HG03439 (cell line): ENCODE data around the gene TMEM179.
"Not testable (repeated sequence)": the region's sequence is repeated elsewhere in the genome, so short reads cannot be mapped to it uniquely, and the experiment has no call there.

Experiments used
- ATAC-seq: cut with Tn5 transposase; IDR thresholded peaks from one replicate; pipeline ENCODE4 v1.9.1; 2021; ENCODE audit warnings: mild to moderate bottlenecking, moderate library complexity; ENCODE audit not compliant: unreplicated experiment

Gene TMEM179

GRCh38 chr14:104604458-104605449 lies at the start of gene TMEM179:
TSS of gene TMEM179 (minus strand) at chr14:104604772. CDS start at chr14:104604741, 31 bp downstream.
- ATAC-seq: no peak

DNA sequence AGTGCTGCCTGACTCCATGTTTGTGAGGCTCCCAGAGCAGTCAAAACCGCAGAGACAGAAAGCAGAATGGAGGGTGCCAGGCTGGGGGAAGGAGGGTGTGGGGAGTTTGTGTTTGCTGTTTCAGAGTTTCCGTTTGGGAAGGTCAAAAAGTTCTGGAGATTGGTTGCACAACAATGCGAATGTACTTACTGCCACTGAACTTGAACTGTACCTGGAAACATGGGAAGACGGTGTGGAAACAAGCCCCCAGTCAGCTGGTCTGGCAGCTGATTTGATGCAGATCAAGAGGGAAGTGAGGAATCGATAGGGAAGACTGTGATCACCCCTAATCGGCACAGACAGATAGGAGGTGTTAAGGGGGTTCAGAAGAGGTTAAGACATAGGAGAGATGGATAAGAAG lies 49.5 kb upstream of the TMEM179 start:
- ATAC-seq: no peak

DNA sequence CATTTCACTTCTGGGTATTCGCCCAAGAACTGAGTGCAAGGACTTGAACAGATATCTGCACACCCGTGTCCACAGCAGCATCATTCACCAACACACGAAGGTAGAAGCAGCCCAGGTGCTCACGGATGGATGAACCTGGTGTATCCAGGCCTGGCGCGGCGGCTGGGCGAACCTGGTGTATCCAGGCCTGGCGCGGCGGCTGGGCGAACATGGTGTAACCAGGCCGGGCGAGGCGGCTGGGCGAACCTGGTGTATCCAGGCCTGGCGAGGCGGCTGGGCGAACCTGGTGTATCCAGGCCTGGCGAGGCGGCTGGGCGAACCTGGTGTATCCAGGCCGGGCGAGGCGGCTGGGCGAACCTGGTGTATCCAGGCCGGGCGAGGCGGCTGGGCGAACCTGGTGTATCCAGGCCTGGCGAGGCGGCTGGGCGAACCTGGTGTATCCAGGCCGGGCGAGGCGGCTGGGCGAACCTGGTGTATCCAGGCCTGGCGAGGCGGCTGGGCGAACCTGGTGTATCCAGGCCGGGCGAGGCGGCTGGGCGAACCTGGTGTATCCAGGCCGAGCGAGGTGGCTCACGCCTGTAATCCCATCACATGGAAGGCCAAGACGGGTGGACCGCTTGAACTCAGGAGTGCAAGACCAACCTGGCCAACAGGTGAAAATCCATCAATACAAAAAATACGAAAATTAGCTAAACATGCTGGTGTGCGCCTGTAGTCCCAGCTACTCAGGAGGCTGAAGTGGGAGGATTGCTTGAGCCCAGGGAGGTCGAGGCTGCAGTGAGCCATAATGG lies 48.8 kb upstream of the TMEM179 start:
- ATAC-seq: not testable (repeated sequence)

DNA sequence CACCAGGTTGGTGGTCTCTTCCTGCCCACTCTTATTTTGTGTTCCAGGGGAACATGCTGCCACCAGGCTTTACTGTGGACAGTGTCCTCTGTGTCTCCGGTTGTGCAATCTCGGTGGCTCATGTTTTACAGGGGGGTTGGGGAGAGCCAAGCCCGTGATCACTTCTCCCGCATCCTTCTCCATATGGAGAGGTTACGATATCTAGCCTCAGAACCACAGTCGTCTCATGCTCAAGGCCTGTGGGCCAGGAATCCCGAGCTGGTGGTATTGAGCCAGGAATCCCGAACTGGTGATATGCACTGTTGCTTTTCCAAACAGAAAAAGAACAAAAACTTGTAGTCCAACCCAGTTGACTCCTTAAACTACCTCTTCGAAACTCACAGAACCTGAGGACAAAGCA lies 47.8 kb upstream of the TMEM179 start:
- ATAC-seq: no peak

DNA sequence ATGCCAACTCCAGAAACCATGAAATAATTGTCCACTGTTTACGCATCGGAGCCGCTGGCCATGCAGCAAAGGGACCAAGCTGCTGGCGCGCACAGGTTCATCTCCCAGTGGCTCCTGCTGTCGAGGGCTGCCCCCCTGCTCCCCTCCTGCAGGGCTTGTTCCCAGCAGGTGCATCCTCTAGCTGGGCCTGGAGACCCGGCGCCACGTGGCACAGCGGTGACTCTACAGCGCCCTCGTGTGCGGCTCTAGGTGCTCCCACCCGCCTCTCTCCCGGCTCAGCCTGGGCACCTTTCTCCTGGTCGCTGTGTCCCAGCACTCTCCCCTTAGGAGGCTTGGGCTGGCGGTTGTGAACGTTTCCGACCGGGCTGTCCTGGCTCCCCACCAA lies 47.3 kb upstream of the TMEM179 start:
- ATAC-seq: no peak

DNA sequence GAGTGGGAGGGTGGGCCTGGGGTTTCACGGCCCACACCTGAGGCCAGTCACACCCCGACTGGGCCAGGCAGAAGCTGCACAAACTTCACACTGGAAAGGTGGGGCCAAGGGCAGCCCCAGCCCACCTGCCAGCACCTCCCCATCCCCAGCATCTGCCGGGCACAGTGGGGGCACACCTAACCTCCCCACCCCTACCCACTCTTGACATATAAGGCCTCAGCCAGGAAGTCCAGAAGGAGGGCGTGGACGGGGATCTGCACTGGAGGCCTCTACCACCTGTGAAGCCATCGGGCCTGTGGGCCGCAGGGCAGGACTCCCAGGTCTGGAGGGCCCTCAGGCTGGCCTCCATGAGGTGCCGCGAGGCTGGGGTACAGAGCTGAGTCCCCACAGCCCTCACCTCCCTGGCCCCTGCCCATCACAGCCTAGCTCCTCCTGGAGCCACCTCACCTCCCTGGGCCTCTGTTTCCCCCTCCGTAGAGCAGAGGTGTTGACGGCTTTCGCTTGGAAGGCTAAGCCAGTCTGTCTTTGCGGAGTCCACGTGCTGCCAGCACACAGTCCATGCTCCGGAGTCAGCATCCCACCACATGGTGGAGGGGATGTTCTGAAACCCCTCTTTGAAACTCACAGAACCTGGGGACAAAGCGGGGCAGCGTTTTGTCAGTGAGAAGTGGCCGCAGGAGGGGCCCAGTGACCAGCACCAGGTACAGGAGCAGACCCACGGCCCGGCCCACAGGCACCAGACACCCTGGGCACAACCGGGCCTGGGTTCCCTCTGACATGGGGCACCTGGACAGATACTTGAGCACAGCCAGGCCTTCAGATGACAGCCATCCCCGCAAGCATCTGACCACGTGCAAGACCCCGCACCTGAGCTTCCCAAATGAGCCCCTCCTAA lies 46.7 kb upstream of the TMEM179 start:
- ATAC-seq: no peak

GRCh38 chr14:104650057-104650980 lies 45.7 kb upstream of the TMEM179 start:
- no peak for ATAC-seq

DNA sequence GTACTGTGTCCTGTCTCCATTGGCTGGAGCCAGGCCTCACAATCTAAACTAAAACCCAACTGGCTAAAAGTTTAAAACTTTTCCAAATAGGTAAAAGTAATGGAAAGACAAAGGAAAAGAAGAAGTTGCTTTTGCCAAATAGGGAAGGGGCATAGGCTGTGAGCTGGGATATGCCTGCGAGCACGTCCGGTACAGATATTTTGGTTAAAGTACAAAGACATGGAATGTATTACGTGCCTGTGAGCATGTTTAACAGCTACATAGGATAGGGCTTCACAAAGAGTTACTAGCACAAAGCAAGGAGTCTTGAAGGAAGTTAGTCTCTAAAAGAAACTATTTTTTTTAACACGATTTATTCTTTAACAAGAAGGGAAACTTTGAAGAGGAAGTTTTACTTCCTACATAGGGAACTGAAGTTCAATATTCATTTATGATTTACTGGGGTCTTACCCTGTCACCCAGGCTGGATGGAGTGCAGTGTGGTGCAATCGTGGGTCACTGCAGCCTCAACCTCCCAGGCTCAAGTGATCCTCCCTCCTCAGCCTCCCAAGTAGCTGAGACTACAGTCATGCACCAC lies 43.0 kb upstream of the TMEM179 start:
- no peak for ATAC-seq

GRCh38 chr14:104644656-104645378 lies 40.2 kb upstream of the TMEM179 start:
- no peak for ATAC-seq

GRCh38 chr14:104644091-104644635 lies 39.6 kb upstream of the TMEM179 start:
- ATAC-seq: no peak

GRCh38 chr14:104643306-104643705 lies 38.7 kb upstream of the TMEM179 start:
- no peak for ATAC-seq

GRCh38 chr14:104642540-104642868 lies 37.9 kb upstream of the TMEM179 start:
- ATAC-seq: no peak

DNA sequence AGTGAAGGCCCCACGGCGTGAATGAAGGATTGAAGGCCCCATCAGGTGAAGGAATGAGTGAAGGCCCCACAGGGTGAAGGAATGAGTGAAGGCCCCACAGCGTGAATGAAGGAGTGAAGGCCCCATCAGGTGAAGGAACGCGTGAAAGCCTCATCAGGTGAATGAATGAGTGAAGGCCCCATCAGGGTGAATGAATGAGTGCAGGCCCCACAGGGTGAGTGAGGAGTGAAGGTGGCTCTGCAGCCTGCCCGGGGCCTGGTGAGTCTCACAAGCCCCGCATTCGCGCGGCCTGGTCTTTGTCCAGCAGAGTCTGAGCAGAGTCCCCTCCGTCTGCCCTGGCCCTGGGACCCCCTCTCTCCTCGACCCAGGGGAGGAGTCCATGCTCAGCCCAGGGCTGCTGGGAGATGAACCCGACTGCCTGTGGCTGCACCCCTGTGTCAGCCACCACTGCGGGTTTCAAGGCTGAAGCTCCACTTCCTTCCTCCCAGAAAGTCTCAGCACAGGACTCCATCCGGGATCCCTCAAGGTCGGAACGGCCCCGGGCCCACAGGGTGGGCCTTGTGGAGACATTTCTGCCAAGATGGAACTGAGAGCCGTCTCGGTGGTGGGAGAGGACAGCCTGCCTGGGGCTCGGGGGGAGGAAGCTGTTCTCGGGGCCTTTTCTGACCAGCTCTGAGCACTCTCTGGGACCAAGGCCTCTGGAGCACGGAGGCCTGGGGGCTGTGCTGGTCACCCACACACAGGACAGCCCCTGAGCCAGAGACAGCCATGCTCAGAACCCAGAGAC lies 37.4 kb upstream of the TMEM179 start:
- no peak for ATAC-seq

DNA sequence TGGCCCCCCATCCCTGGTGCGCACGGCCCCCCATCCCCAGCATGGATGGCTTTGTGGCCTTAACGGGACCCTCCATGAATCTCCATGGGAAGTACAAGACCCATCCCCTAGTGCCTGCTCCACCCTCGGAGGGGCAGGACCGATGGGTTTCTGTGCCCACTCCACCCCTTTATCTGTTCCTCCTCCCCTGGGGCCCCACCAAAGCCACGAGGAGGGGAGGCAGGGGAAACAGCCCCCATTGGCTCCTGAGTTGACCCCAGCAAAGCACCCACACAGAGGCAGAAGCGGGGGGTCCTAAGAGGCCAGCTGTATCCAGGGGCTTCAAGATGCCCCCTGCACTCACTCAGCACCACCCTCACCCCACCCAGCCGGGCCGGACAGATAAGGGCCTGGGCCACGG lies 36.1 kb upstream of the TMEM179 start:
- ATAC-seq: no peak

DNA sequence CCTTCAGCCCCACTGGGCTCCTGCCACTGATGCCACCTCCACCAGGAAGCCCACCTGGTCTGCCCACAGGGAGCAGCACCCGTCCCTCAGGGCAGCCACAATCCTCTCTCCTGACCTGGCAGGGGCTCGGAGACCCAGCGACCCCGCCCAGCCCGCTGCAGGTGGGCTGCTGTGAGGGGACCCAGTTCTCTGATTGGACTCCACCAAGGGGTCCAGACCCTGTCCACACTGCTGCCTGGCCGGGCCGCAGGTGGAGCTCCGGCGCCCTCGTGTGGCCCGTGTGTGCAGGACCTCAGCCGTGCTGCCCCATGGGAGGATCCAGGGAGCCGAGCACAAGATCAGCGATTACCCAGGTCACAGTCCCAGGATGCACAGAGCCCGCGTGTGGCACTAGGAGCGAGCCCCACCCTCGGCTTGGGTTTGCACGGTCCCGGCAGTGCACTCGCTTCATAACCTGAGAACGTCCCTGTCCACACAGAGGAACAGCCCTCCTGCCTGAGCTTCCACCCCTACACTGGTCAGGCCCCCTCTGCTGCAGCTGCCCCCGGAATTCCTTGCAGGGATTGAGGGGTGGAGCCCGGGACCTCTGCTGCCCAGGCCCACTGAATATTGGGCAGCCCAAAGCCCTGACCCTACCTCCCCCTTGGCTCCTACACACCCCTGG lies 35.4 kb upstream of the TMEM179 start:
- no peak for ATAC-seq

- no peak for ATAC-seq
Observed at GRCh38 chr14:104639471-104639870, 34.9 kb upstream of the TMEM179 start.

DNA sequence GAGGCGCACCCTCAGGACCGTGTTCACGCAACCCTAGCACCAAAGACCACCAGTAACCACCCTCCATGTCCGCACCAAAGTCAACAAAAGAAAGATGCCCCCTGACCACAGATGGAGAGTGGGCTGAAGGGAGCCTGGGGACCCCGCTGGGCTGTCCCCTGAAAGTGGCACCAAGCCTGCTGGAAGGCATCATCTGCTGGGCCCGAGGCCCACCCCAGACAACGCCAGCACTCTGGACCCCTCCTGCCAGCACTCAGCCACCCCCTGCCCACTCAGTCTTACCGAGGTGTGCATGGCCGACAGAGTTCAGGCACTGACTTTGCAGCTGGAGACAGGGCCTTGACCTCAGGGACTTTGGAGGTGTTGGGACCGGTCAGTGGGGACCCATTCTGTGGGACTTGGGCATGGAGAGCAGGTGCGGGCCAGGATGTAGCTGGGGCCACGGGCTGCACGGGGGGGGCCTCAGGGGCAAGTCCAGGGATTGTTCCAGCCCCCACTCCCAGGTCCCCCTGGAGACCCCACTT lies 34.4 kb upstream of the TMEM179 start:
- ATAC-seq: no peak
